CD4-positive, CD25-positive, alpha-beta regulatory T cell (primary cell): Measurements from ENCODE around the gene BMPR1A. TPM values are rescaled to one million over a fixed set of nuclear protein-coding genes. Genes with fewer than 3 reads are reported as not detected.
"Not testable (repeated sequence)": the region's sequence is repeated elsewhere in the genome, so short reads cannot be mapped to it uniquely, and the experiment has no call there.

ENCODE experiments used
- ATAC-seq, 2 donors: fragments of 150-1000 bp; cut with Tn5 transposase; one replicate each; pipeline ENCODE4 v1.10.0; 2021; ENCODE audit warnings: low read depth in 2 of 2, moderate number of reproducible peaks in 2 of 2, moderate library complexity in 1 of 2
- DNase-seq, 3 donors: peaks; one replicate each; pipeline versions ENCODE4 v3.0.0 to v3.0.0-alpha.2; 2012 to 2022; ENCODE audit warnings: mixed read lengths in 1 of 3
- H3K27ac ChIP-seq: one replicate; pipeline ENCODE4 v1.7.0; 2013; ENCODE audit warnings: mild to moderate bottlenecking, low read length; ENCODE audit not compliant: insufficient read depth, poor library complexity, severe bottlenecking
- H3K27me3 ChIP-seq: one replicate; pipeline ENCODE4 v1.7.0; 2013; ENCODE audit warnings: low read length; ENCODE audit not compliant: control insufficient read depth, insufficient read depth
- H3K36me3 ChIP-seq: one replicate; pipeline ENCODE4 v1.7.0; 2013; ENCODE audit warnings: mild to moderate bottlenecking, low read length, moderate library complexity; ENCODE audit not compliant: control insufficient read depth, insufficient read depth
- H3K4me1 ChIP-seq: 2 replicates; pipeline ENCODE4 v1.7.0; 2013; ENCODE audit warnings: mild to moderate bottlenecking, low read length; ENCODE audit not compliant: insufficient read depth, control insufficient read depth, poor library complexity, severe bottlenecking
- H3K4me3 ChIP-seq: one replicate; pipeline ENCODE4 v1.7.0; 2013; ENCODE audit warnings: low read depth, mild to moderate bottlenecking, low read length, moderate library complexity
- H3K9me3 ChIP-seq, 2 experiments: 1 replicate in 1 of 2; 2 replicates in 1 of 2; pipeline ENCODE4 v1.7.0; 2013; ENCODE audit warnings: low read length in 2 of 2, mild to moderate bottlenecking in 1 of 2, moderate library complexity in 1 of 2; ENCODE audit not compliant: control insufficient read depth in 2 of 2
- H3K27ac Mint-ChIP-seq, 3 donors: one replicate each; pipeline ENCODE4 v1.8.0; 2020 to 2022; ENCODE audit warnings: mild to moderate bottlenecking in 3 of 3, mixed read lengths in 3 of 3, moderate library complexity in 2 of 3
- H3K27me3 Mint-ChIP-seq: one replicate; pipeline ENCODE4 v1.8.0; 2022; ENCODE audit warnings: mild to moderate bottlenecking, mixed read lengths
- H3K36me3 Mint-ChIP-seq: one replicate; pipeline ENCODE4 v1.8.0; 2020; ENCODE audit warnings: mixed read lengths
- H3K4me1 Mint-ChIP-seq, 4 donors: one replicate each; pipeline ENCODE4 v1.8.0; 2020 to 2022; ENCODE audit warnings: mixed read lengths in 4 of 4, mild to moderate bottlenecking in 1 of 4
- H3K4me3 Mint-ChIP-seq, 4 donors: one replicate each; pipeline ENCODE4 v1.8.0; 2020 to 2022; ENCODE audit warnings: mild to moderate bottlenecking in 4 of 4, mixed read lengths in 4 of 4, moderate library complexity in 3 of 4
- H3K9me3 Mint-ChIP-seq, 7 donors: one replicate each; pipeline ENCODE4 v1.8.0; 2020 to 2022; ENCODE audit warnings: mixed read lengths in 7 of 7, mild to moderate bottlenecking in 3 of 7, moderate library complexity in 2 of 7
- polyA plus RNA-seq, 4 donors: library from polyadenylated mRNA; unstranded; fragments of 300-500 nt; fragmentation: Illumina TruSeq; gene quantifications; one replicate each; pipeline ENCODE4 v1.2.3, GENCODE V29; 2021
- total RNA-seq: library from RNA; stranded (reverse); gene quantifications from one replicate; pipeline ENCODE4 v1.2.3, GENCODE V29; 2022

The BMPR1A gene
- total and polyA plus RNA-seq, 5 donors from 2014 or later, result 2.2 to 8.8 (median 4.2) TPM

DNA sequence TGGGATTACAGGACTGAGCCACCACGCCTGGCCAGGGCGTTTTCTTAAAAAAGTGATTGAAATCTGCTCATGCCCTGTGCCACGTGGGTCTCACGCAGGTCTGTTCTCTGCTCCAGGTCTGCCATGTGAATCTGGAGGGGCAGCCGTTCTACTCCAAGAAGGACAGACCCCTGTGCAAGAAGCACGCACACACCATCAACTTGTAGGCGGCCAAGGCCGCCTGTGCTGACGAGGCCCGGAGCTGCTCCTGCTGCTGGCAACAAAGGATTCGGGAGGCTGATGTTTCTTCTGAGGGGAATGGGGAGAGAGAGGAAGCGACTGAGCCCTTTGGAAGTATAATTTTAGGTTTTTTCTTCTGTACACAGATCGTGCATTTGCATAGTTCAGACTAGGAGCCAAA is 23.6 kb upstream of the BMPR1A start:
- H3K4me3 Mint-ChIP-seq, result no peak overlapping the region
- ATAC-seq, result no peak

DNA sequence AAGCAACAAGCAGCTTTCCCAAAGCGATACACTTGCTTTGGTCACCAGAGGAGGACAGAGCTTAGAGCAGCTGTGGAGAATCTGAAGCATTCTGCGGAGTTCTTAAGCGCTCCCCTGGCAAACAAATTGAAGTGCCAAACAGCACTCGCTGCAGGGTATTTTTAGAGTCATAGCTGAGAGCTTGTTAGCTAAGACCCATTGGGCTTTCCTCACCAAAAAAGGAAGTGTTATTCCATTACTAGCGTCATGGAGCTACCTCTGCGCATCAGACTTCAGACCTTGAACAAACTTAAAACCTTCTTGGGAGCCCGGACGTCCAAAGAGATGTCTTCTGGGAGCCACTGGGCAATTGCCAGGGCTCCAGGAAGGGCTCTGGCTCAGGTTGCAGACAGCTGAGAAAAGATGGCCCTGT is 23.2 kb upstream of the BMPR1A start:
- Mint-ChIP-seq H3K9me3 (peaks cover 0 to 1% (median 0%) of the 10 kb centered on the region in 7 donors), H3K27me3 (peaks cover 21% of the 10 kb centered on the region), H3K4me3 (no peak overlapping the region), H3K36me3 (no peaks in the 10 kb centered on the region), H3K27ac (no peak overlapping the region), H3K4me1 (no peaks in the 10 kb centered on the region)
- Histone ChIP-seq H3K27me3 (no peaks in the 10 kb centered on the region), H3K9me3 (no peaks in the 10 kb centered on the region), H3K27ac (no peak overlapping the region), H3K4me1 (no peaks in the 10 kb centered on the region), H3K4me3 (no peak overlapping the region), H3K36me3 (no peaks in the 10 kb centered on the region)
- DNase-seq (no peak), ATAC-seq (no peak)

More for the DNA sequence above, 23.6 kb upstream of the BMPR1A start:
- no peaks in the 10 kb centered on the region for H3K36me3 ChIP-seq
- H3K27ac ChIP-seq, result no peak overlapping the region
- Mint-ChIP-seq H3K36me3 (no peaks in the 10 kb centered on the region), H3K9me3 (peaks cover 0 to 1% (median 0%) of the 10 kb centered on the region in 7 donors), H3K27me3 (peaks cover 21% of the 10 kb centered on the region), H3K27ac (no peak overlapping the region), H3K4me1 (no peaks in the 10 kb centered on the region)
- H3K4me1 ChIP-seq, result no peaks in the 10 kb centered on the region
- H3K4me3 ChIP-seq, result no peak overlapping the region
- no peak for DNase-seq
- H3K9me3 ChIP-seq, result no peaks in the 10 kb centered on the region
- no peaks in the 10 kb centered on the region for H3K27me3 ChIP-seq

DNA sequence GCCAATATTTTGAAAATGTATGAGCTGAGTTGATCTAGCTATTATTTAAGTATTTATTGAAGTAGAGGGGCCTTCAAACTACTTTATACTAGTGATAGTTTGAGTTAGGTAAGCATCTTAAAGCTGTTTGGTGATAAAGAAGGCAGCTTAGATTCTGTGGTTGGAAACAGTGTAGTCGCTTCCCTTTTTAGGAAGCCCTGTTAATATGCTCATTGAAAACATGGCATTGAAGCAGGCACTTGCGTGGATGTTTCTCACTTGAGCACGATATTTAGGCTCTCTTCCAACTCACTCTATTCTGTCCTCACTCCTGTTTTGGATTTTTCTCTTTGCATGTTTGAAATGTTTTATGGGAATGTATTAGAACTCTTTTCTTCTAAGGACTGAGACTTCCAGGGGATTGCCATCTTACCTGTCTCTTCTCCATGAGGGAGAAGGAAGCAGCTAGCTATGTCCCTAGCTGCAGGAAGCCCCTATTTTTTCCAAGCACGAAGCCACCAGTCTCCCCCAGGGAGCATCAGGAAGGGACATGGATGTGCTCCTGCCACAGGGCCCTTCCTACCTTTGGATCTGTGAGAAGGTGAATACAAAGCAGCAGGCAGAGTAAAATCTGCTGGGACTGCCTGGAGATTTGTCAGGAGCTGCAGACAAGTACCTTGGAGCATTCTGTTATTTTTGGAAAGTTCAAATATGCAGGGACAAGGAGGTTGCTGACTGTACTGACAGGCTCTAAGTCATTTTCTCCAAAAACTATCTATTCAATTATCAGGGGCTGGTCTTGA is 22.0 kb upstream of the BMPR1A start:
- ATAC-seq, result no peak
- H3K4me1 Mint-ChIP-seq, result no peaks in the 10 kb centered on the region
- no peak overlapping the region for H3K27ac Mint-ChIP-seq
- no peaks in the 10 kb centered on the region for H3K4me1 ChIP-seq
- H3K9me3 Mint-ChIP-seq, result peaks cover 0 to 1% (median 0%) of the 10 kb centered on the region in 7 donors
- H3K36me3 ChIP-seq, result no peaks in the 10 kb centered on the region
- no peak overlapping the region for H3K27ac ChIP-seq
- H3K4me3 Mint-ChIP-seq, result no peak overlapping the region
- no peak for DNase-seq
- H3K36me3 Mint-ChIP-seq, result no peaks in the 10 kb centered on the region
- H3K27me3 Mint-ChIP-seq, result peaks cover 21% of the 10 kb centered on the region
- no peak overlapping the region for H3K4me3 ChIP-seq
- no peaks in the 10 kb centered on the region for H3K27me3 ChIP-seq
- H3K9me3 ChIP-seq, result no peaks in the 10 kb centered on the region

DNA sequence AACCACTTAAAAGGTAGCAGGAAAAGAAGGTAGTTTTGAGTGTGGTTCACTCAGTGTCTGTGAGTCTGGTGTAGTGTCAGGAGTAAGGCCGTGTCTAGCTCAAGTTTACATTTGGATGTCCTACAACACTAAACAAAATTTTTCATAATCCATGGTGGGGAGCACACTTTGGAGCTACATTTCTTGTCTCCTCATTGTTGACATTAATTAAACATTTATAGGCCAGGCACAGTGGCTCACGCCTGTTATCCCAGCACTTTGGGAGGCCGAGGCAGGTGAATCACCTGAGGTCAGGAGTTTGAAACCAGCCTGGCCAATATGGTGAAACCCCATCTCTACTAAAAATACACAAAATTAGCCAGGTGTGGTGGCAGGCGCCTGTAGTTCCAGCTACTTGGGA is 21.1 kb upstream of the BMPR1A start:
- not testable (repeated sequence) for H3K27ac ChIP-seq, H3K36me3 Mint-ChIP-seq, H3K27ac Mint-ChIP-seq, H3K4me3 Mint-ChIP-seq, H3K27me3 ChIP-seq, H3K4me1 ChIP-seq, H3K36me3 ChIP-seq, DNase-seq, H3K9me3 ChIP-seq, H3K4me3 ChIP-seq, H3K9me3 Mint-ChIP-seq, H3K4me1 Mint-ChIP-seq, ATAC-seq
- H3K27me3 Mint-ChIP-seq, result peaks cover 16% of the 10 kb centered on the region

DNA sequence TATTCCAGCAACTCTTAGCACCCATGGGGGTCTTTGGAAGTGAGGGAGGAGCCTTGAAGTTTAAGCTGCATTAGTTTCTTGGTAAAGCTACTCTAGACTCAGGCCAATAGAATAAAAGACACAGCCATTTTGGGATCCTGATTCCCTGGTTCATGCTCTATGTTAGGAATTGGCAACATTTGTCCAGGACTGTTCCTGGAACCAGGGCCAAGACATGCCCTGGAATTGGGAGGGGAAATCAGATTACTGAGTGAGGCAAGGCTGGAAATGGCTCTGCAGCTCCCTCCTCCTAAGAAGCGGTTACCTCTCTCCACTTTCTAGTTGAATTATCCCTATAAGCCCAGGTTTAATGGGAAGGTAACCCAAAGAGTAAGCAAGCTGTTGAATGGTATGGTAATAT is 14.2 kb upstream of the BMPR1A start:
- ATAC-seq (no peak), DNase-seq (no peak)
- Histone ChIP-seq H3K9me3 (no peaks in the 10 kb centered on the region), H3K27me3 (no peaks in the 10 kb centered on the region), H3K4me3 (no peak overlapping the region), H3K27ac (no peak overlapping the region), H3K36me3 (no peaks in the 10 kb centered on the region), H3K4me1 (no peaks in the 10 kb centered on the region)
- no peak overlapping the region for H3K4me3 Mint-ChIP-seq
- H3K36me3 Mint-ChIP-seq, result no peaks in the 10 kb centered on the region
- no peaks in the 10 kb centered on the region for H3K9me3 Mint-ChIP-seq
- H3K27ac Mint-ChIP-seq, result no peak overlapping the region
- H3K27me3 Mint-ChIP-seq, result peaks cover 13% of the 10 kb centered on the region
- no peaks in the 10 kb centered on the region for H3K4me1 Mint-ChIP-seq

GRCh38 chr10:86744067-86744725 is 12.2 kb upstream of the BMPR1A start:
- peaks cover 13% of the 10 kb centered on the region for H3K27me3 Mint-ChIP-seq
- H3K27me3 ChIP-seq, result no peaks in the 10 kb centered on the region
- H3K27ac ChIP-seq, result no peak overlapping the region
- no peaks in the 10 kb centered on the region for H3K4me1 ChIP-seq
- no peaks in the 10 kb centered on the region for H3K36me3 Mint-ChIP-seq
- no peaks in the 10 kb centered on the region for H3K9me3 Mint-ChIP-seq
- no peaks in the 10 kb centered on the region for H3K36me3 ChIP-seq
- no peak overlapping the region for H3K27ac Mint-ChIP-seq
- ATAC-seq, result no peak
- DNase-seq, result no peak
- H3K9me3 ChIP-seq, result no peaks in the 10 kb centered on the region
- no peak overlapping the region for H3K4me3 ChIP-seq
- H3K4me3 Mint-ChIP-seq, result no peak overlapping the region
- no peaks in the 10 kb centered on the region for H3K4me1 Mint-ChIP-seq

- H3K27ac Mint-ChIP-seq, result no peak overlapping the region
- ATAC-seq (no peak), DNase-seq (no peak)
- no peaks in the 10 kb centered on the region for H3K4me1 ChIP-seq
- H3K27me3 ChIP-seq, result no peaks in the 10 kb centered on the region
- H3K4me1 Mint-ChIP-seq, result peaks cover 0 to 3% (median 2%) of the 10 kb centered on the region in 4 donors
- no peak overlapping the region for H3K27ac ChIP-seq
- no peaks in the 10 kb centered on the region for H3K36me3 Mint-ChIP-seq
- H3K4me3 ChIP-seq, result no peak overlapping the region
- H3K36me3 ChIP-seq, result no peaks in the 10 kb centered on the region
- H3K9me3 Mint-ChIP-seq, result no peaks in the 10 kb centered on the region
- peaks cover 6% of the 10 kb centered on the region for H3K27me3 Mint-ChIP-seq
- no peak overlapping the region for H3K4me3 Mint-ChIP-seq
- H3K9me3 ChIP-seq, result no peaks in the 10 kb centered on the region
Observed at GRCh38 chr10:86747796-86748581, 8.4 kb upstream of the BMPR1A start.
